Stimulated activated CD4-positive, alpha-beta T cell treated with anti-CD3 and anti-CD28 coated beads, TNF-alpha, amount 100 ng/mL, for 24 hours (primary cell): ENCODE data around the gene PERM1.
"Not testable (repeated sequence)": the region's sequence is repeated elsewhere in the genome, so short reads cannot be mapped to it uniquely, and the experiment has no call there.

Experiments used
- DNase-seq, 3 experiments: peaks; one replicate each; pipeline ENCODE4 v3.0.0-alpha.2; 2020; ENCODE audit warnings: low read depth in 3 of 3

PERM1 gene

DNA sequence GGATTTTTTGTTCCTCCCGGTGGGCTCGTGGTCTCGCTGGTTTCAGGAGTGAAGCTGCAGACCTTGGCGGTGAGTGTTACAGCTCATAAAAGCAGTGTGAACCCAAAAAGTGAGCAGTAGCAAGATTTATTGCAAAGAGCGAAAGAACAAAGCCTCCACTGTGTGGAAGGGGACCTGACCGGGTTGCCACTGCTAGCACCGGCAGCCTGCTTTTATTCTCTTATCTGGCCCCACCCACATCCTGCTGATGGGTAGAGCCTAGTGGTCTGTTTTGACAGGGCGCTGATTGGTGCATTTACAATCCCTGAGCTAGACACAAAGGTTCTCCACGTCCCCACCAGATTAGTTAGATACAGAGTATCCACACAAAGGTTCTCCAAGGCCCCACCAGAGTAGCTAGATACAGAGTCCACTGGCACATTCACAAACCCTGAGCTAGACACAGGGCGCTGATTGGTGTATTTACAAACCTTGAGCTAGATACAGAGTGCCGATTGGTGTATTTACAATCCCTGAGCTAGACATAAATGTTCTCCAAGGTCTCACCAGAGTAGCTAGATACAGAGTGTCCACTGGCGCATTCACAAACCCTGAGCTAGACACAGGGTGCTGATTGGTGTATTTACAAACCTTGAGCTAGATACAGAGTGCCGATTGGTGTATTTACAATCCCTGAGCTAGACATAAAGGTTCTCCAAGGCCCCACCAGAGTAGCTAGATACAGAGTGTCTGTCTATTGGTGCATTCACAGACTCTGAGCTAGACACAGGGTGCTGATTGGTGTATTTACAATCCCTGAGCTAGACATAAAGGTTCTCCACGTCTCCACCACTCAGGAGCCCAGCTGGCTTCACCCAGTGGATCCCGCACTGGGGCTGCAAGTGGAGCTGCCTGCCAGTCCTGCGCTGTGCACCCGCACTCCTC is 35.8 kb upstream of the PERM1 start:
- DNase-seq, result not testable (repeated sequence)

DNA sequence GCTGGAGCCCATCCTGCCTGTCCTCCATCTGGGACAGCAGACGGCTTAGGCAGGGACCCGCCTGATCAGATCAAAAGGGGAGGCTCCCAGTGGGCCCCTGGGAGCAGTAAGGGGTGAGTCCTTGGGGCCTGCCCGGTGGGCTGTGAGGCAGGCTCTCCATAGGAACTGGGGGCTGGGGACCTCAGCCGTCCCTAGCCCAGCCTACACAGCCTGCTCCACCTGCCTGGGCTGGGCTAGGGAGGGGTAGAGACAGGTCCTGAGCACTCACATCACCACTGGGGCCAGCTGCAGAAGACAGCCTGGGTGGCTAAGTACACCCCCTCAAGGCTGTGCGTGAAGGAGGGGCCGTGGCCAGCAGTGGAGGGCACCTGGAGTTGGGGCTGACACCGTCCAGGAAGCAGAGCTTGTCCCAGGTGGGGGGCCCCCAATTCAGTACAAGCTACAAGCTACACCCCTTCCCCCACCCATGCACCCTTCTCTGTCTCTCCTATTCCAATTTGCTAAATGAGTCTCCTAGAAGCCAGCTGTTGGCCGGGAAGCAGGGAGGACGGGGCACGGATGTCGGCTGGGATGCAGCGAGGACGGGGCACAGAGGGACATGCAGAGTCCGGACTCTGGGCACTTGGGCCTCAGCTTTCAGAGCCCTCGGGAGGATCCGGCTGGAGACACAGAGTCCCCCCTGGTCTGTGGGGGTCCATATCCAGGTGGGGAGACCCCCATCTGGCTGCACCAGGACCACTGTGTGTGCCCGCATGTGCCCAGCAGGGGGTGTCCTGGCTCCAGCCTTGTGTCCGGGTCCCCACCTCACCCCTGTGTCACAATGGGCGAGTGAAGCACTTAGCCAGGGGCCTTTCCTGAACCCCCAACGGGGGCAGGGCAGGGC is 33.1 kb upstream of the PERM1 start:
- no peak for DNase-seq

GRCh38 chr1:1013922-1014648 is 32.2 kb upstream of the PERM1 start:
- DNase-seq, result no peak

DNA sequence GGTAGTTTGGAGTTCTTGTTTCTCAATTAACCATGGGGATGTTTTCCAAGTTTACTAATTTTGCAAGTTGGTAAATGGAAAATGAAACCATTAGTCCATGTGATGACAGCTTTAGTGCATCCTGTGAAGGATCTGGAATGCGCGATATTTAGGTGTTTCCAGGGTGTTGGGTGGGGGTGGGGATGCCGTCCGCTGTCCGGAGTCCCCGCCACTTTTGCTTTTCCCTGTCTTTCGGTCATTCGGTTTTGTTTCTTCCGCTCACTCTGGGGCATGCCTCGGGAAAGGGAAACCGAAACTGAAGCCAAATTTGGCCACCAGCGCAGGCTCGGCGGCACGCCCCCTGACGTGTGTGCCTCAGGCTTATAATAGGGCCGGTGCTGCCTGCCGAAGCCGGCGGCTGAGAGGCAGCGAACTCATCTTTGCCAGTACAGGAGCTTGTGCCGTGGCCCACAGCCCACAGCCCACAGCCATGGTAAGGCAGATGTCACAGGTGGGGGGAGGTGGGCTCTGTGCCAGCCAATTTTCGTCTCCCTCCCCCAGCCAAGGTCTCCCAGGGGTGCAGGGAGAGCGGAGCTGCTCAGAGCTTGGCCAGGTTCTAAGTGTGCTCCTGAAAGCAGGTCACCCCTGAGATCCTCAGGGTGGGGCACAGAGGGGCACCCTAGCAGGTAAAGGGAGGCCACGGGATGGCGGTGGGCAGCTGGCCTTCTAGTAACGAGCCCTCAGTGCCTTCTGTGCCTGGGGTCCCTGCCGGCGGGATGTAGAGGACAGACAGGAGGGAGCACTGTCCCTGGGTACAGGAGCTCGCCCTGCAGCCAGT is 31.4 kb upstream of the PERM1 start, which contains the start of gene ISG15:
Gene ISG15, plus strand, starts transcription at position 393 of the 817 bp plus-strand sequence. Its CDS starts 77 bp downstream, at position 470.
- DNase-seq, result peak; percentile 66 to 84 (median 70)

- DNase-seq, result not testable (repeated sequence)
Measured at GRCh38 chr1:1012736-1013104, 30.8 kb upstream of the PERM1 start.

- DNase-seq, result no peak
Measured at GRCh38 chr1:1011396-1011949, 29.6 kb upstream of the PERM1 start.

- DNase-seq, result not testable (repeated sequence)
Measured at GRCh38 chr1:1010131-1010530, 28.2 kb upstream of the PERM1 start.

- no peak for DNase-seq
Measured at GRCh38 chr1:1006305-1007159, 24.6 kb upstream of the PERM1 start.

DNA sequence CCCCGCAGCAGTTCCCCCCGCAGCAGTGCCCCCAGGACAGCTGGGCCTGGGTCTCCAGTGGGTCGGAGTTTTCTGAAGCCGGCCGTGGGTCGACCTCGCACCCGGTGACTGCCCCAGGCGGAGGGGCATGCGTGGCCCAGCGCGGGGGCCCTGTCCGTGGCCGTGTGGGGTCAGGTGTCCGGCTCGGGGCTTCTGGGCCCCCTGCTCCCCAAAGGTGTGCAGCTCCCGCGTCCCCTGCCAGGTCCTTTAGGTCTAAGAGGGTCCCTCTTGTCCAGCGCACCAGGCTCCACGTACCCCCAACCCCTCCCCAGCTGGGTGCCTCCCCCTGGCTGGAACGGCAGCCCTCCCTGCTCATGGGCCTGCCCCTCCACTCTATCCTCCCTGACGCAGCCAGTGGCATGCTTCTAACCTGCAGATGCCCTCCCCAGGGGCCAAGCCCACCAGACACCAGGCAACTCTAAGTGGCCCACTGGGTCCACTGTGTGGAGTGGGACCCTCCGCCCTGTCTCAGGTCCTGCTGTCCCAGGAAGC is 23.9 kb upstream of the PERM1 start:
- DNase-seq, result no peak

DNA sequence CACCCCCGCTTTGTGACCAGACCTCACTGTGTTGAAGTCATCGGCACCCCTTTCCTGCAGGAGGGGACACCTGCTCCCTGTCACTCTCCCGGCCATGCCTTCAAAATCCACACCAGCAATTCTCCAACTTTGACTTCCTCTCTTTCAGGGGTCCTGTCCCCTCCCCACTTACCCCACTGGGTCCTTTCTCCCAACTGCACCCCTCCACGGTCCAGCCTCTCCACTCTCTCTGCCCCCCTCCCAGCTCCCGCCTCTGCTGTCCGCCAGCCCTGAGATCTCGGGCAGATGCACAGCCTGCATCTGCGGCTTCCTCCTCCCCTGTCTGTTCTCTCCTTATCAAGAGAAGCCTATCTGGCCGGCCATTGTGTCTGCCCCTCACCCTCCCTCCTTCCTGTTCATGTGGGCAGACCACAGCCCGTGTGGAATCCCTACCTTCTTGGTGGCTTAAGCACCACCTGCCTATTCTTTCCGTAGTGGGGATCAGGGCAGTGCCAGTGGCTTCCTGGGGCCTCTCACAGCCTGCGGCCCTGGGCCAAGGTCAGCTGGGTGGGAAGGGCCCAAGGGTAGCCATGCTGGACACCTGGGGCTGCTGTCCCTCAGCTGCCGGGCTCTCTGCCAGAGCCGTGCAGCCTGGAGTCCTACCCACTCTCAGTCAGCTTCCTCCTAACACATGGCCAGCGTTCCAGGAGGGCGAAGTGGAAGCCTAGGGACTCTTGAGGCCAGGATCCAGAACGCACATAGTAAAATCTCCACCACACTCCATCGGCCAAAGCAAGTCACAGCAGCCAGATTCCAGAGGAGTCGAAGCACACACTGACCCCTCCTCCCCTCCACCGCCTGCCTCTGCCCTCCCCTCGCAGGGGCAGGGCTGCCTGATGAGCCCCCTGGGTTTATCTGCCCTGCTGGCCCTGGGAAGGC is 23.1 kb upstream of the PERM1 start:
- DNase-seq, result no peak

DNA sequence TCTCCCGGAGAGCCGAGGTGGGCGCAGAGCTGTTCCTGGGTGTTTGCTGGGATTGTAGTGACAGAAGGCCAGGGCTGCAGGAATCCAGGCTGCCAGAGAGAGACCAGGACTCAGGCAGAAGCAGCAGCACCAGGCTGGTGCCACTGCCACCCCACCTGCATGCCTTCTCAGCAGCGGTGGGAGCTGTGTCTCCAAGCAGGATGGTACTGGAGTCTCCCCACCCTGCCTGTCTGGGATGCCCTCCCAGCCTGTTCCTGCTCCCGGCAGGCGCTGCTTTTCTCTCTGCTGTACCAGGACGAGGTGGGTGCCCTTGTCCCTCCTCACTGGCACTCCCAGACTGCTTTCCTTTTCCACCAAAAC is 22.5 kb upstream of the PERM1 start:
- DNase-seq, result no peak

- no peak for DNase-seq
Measured at GRCh38 chr1:1003618-1004419, 21.9 kb upstream of the PERM1 start.

GRCh38 chr1:1001057-1001783 is 19.3 kb upstream of the PERM1 start:
- DNase-seq, result no peak

- peak; percentile 45 to 50 (median 47) for DNase-seq
Measured at GRCh38 chr1:1000357-1001056, 18.6 kb upstream of the PERM1 start.

DNA sequence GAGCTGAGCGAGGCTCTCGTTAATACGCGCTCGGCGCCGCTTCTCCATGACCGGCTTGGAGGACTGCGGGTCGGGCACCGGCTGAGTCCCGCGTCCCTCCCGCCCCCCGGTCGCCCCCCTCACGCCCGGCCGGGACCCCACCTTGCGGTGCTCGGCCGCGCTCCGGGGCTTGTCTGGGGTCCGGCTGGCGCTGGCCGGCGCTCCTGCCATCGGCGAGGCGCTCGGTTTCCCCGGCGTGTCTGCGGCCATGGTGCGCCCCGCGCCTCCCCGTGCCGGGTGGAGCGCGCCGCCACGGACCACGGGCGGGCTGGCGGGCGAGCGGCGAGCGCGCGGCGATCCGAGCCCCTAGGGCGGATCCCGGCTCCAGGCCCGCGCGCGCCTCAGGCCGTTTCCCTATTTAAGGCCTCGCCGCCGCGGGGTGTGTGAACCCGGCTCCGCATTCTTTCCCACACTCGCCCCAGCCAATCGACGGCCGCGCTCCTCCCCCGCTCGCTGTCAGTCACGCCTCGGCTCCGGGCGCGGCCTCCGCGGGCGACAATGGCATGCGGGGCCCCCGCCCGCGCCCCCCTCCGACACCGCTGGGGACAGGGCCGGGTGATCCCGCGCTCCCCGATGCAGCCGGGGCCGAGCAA is 17.9 kb upstream of the PERM1 start, which contains the start of gene HES4:
Gene HES4, minus strand, starts transcription at position 373 of the 632 bp plus-strand sequence. Its CDS starts 124 bp downstream, at position 249.
- DNase-seq, result peak in 1 of 3 experiments; percentile 66
